ENCODE data around the gene LZTR1.

LZTR1 gene

DNA sequence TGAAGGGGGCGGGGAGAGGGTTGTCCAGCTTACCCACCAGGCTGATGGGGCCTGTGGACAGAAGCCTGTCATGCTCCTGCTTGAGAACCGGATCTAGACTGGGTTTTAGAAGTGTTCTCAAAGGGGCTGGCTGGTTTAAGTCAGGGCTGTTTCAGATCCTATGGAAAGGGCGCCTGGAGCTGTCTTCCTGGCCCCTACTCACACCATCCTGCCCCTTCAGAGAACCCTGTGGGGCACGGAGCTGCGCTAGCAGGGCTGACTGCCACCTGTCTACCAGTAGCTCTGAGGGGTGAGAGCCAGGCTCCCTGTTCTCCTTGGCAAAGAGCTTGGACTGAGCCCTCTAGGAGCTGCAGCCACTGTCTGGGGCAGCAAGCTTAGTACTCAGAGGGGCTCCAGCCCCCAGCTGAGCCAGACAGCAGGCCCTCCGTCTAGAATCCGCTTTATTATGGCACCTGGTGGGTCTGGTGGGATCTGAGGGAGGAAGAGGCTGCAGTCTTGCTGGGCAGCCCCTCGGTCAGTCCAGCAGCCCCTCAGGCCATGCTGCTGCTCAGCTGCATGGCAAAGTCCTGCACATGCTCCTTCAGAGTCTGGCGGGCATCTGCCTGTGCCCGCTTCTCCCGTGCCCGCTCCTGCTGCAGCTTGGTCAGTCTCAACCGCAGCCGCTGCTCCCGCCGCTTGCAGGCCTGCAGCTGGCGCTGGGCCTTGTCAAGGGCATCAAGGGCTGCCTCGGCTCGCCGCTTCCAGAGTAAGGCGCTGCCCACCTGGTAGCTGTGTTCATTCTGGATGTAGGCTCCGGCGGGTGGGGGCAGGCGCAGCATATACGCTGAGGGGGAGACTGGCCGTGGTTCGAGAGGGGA lies 17.5 kb downstream of the LZTR1 start:
- H3K4ac ChIP-seq (ENCODE audit: low read length) = peak overlapping the region; percentile 76
- H3K4me2 ChIP-seq (ENCODE audit: insufficient read depth, low read length, poor library complexity, severe bottlenecking) = no peak overlapping the region
- H2AFZ ChIP-seq (ENCODE audit: low read length) = no peak overlapping the region
- no peak overlapping the region for H2BK120ac ChIP-seq (ENCODE audit: low read depth, low read length)
- H2AK5ac ChIP-seq (ENCODE audit: low read depth, low read length) = no peak overlapping the region
- H3K4me1 ChIP-seq (ENCODE audit: control insufficient read depth in 2 of 2, insufficient read depth in 1 of 2, low read depth in 1 of 2, low read length in 2 of 2) = peaks cover 15 to 21% of the 10 kb centered on the region in 2 donors
- peak overlapping the region; percentile 83 for H3K23ac ChIP-seq (ENCODE audit: low read depth, low read length, poor library complexity)
- H3K9me3 ChIP-seq (replicated peaks in 1 of 2; ENCODE audit: control insufficient read depth in 2 of 2, insufficient read depth in 1 of 2, low read depth in 1 of 2, low read length in 2 of 2) = no peaks in the 10 kb centered on the region
- H3K14ac ChIP-seq (ENCODE audit: low read length) = peak overlapping the region; percentile 21
- no peak overlapping the region for H3K27ac ChIP-seq (replicated peaks; ENCODE audit: low read length)
- no peaks in the 10 kb centered on the region for H3K27me3 ChIP-seq (ENCODE audit: control insufficient read depth in 3 of 3, insufficient read depth in 3 of 3, low read depth in 1 of 3, low read length in 3 of 3)
- peaks cover 15% of the 10 kb centered on the region for H3K79me1 ChIP-seq (ENCODE audit: low read depth, low read length)
- H4K8ac ChIP-seq (ENCODE audit: low read depth, low read length) = peak overlapping the region; percentile 1
- no peak overlapping the region for H4K91ac ChIP-seq (ENCODE audit: low read depth, low read length, poor library complexity)
- no peak overlapping the region for H2BK5ac ChIP-seq (ENCODE audit: low read length)
- DNase-seq (ENCODE audit: low spot score) = no peak
- WGBS, 2 donors (ENCODE audit: extremely low coverage in 2 of 2, insufficient read length in 2 of 2, insufficient replicate concordance in 1 of 2) = no CpG with 5 or more reads among the region's 27 CpGs
- H3K36me3 ChIP-seq (replicated peaks in 1 of 2; ENCODE audit: control insufficient read depth in 2 of 2, insufficient read depth in 2 of 2, low read length in 2 of 2) = peaks cover 47 to 59% of the 10 kb centered on the region in 2 donors
- peak overlapping the region; percentile 17 for H2BK15ac ChIP-seq (ENCODE audit: low read length)
- H2BK12ac ChIP-seq (ENCODE audit: low read length) = no peak overlapping the region
- H3K9ac ChIP-seq (ENCODE audit: low read depth, low read length, poor library complexity) = peak overlapping the region; percentile 83
- H3K4me3 ChIP-seq (ENCODE audit: low read length in 2 of 2) = no peak overlapping the region
- H3K18ac ChIP-seq (ENCODE audit: low read length) = peak overlapping the region; percentile 38

DNA sequence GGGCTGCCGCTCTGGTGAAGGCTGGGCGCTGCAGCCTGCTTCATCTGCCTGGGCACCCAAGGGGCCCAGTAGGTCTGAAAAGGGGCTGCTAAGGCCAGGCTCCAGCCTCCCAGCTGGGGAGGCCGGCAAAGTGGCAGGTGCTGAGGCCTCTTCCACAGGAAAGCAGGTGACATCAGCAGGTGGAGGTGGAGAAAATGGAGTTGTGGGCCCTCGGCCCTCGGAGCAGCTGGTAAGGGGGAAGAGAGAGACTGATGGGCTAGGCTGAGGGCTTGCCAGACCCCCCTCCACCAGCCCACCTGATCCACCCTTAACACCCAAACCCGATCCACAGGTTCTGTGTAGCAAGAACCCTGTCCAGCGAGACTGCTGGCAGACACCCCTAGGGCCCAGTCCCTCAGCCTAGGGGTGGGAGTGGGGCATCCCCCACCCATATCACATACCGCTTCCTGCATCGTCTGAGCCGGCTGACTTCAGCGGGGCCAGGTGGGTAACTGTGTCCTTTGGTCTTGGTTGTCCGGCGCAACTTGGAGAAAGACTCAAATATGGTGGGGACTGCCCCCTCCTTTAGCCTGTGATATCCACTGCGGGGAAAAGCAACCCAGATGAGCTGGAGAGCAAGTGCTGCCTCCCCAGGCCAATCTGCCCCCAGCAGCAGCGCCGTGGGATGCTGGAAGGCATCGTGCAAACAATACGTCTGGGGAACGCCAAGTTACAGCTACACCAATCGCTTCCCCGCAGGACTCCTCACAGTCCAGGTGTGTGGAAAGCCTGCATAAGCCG lies 18.3 kb downstream of the LZTR1 start:
- Histone ChIP-seq H3K9me3 (replicated peaks in 1 of 2; ENCODE audit: control insufficient read depth in 2 of 2, insufficient read depth in 1 of 2, low read depth in 1 of 2, low read length in 2 of 2) (no peaks in the 10 kb centered on the region), H3K18ac (ENCODE audit: low read length) (peak overlapping the region; percentile 41), H2AK5ac (ENCODE audit: low read depth, low read length) (peak overlapping the region; percentile 97), H3K27ac (replicated peaks; ENCODE audit: low read length) (no peak overlapping the region), H3K9ac (ENCODE audit: low read depth, low read length, poor library complexity) (peak overlapping the region; percentile 83), H3K4me3 (ENCODE audit: low read length in 2 of 2) (peak overlapping the region; percentile 71 to 96), H2BK5ac (ENCODE audit: low read length) (no peak overlapping the region), H3K36me3 (replicated peaks in 1 of 2; ENCODE audit: control insufficient read depth in 2 of 2, insufficient read depth in 2 of 2, low read length in 2 of 2) (peaks cover 41 to 56% of the 10 kb centered on the region in 2 donors), H2BK15ac (ENCODE audit: low read length) (peak overlapping the region; percentile 17), H2BK12ac (ENCODE audit: low read length) (no peak overlapping the region), H4K91ac (ENCODE audit: low read depth, low read length, poor library complexity) (no peak overlapping the region), H2BK120ac (ENCODE audit: low read depth, low read length) (no peak overlapping the region), H3K79me1 (ENCODE audit: low read depth, low read length) (peaks cover 15% of the 10 kb centered on the region), H3K14ac (ENCODE audit: low read length) (no peak overlapping the region), H3K4me2 (ENCODE audit: insufficient read depth, low read length, poor library complexity, severe bottlenecking) (peak overlapping the region; percentile 95), H3K23ac (ENCODE audit: low read depth, low read length, poor library complexity) (peak overlapping the region; percentile 83), H4K8ac (ENCODE audit: low read depth, low read length) (no peak overlapping the region), H3K4me1 (ENCODE audit: control insufficient read depth in 2 of 2, insufficient read depth in 1 of 2, low read depth in 1 of 2, low read length in 2 of 2) (peaks cover 15 to 21% of the 10 kb centered on the region in 2 donors), H3K27me3 (ENCODE audit: control insufficient read depth in 3 of 3, insufficient read depth in 3 of 3, low read depth in 1 of 3, low read length in 3 of 3) (no peaks in the 10 kb centered on the region), H2AFZ (ENCODE audit: low read length) (no peak overlapping the region), H3K4ac (ENCODE audit: low read length) (no peak overlapping the region)
- WGBS, 2 donors (ENCODE audit: extremely low coverage in 2 of 2, insufficient read length in 2 of 2, insufficient replicate concordance in 1 of 2) = no CpG with 5 or more reads among the region's 22 CpGs
- DNase-seq (ENCODE audit: low spot score) = no peak

DNA sequence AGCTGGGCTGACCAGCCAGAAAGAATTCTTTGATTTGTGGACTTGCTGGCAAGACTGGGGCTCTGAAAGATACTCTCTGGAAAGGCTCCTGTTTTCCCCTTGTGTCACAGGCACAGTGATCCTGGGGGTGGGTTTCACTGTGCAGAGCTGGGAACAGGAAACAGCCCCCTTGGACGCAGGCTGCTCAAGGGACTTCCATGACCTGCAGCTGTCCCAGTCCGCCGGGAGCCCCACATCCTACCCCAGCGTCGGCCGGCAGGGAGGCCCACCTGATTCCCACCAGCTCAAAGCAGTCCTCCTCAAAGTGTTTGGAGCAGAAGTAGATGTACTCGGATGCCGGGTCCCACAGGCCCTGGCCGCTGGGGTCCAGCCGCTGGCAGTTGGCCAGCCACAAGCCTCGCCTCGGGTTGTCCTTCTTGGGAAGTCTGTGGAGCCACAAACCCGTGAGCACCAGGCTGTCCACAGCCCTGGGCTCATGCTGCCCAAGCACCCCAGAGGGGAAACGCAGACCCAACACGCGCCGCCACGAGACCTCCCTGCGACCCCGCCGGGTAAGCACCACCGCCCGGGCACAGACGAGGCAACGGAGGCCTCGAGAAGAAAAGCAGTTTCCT lies 19.0 kb downstream of the LZTR1 start:
- Histone ChIP-seq H3K4me3 (ENCODE audit: low read length in 2 of 2) (peak overlapping the region; percentile 71 to 96), H3K27ac (replicated peaks; ENCODE audit: low read length) (peak overlapping the region; percentile 94), H2AFZ (ENCODE audit: low read length) (peak overlapping the region; percentile 92), H3K36me3 (replicated peaks in 1 of 2; ENCODE audit: control insufficient read depth in 2 of 2, insufficient read depth in 2 of 2, low read length in 2 of 2) (peaks cover 38 to 50% of the 10 kb centered on the region in 2 donors), H3K4me1 (ENCODE audit: control insufficient read depth in 2 of 2, insufficient read depth in 1 of 2, low read depth in 1 of 2, low read length in 2 of 2) (peaks cover 15 to 21% of the 10 kb centered on the region in 2 donors), H3K4me2 (ENCODE audit: insufficient read depth, low read length, poor library complexity, severe bottlenecking) (peak overlapping the region; percentile 95), H3K9ac (ENCODE audit: low read depth, low read length, poor library complexity) (peak overlapping the region; percentile 94), H3K23ac (ENCODE audit: low read depth, low read length, poor library complexity) (peak overlapping the region; percentile 96), H3K27me3 (ENCODE audit: control insufficient read depth in 3 of 3, insufficient read depth in 3 of 3, low read depth in 1 of 3, low read length in 3 of 3) (no peaks in the 10 kb centered on the region), H3K14ac (ENCODE audit: low read length) (no peak overlapping the region), H4K8ac (ENCODE audit: low read depth, low read length) (peak overlapping the region; percentile 82), H2BK5ac (ENCODE audit: low read length) (peak overlapping the region; percentile 88), H2BK12ac (ENCODE audit: low read length) (peak overlapping the region; percentile 58), H2BK120ac (ENCODE audit: low read depth, low read length) (peak overlapping the region; percentile 98), H2AK5ac (ENCODE audit: low read depth, low read length) (peak overlapping the region; percentile 97), H3K79me1 (ENCODE audit: low read depth, low read length) (peaks cover 15% of the 10 kb centered on the region), H2BK15ac (ENCODE audit: low read length) (peak overlapping the region; percentile 54), H3K18ac (ENCODE audit: low read length) (peak overlapping the region; percentile 99), H3K9me3 (replicated peaks in 1 of 2; ENCODE audit: control insufficient read depth in 2 of 2, insufficient read depth in 1 of 2, low read depth in 1 of 2, low read length in 2 of 2) (no peaks in the 10 kb centered on the region), H3K4ac (ENCODE audit: low read length) (peak overlapping the region; percentile 60), H4K91ac (ENCODE audit: low read depth, low read length, poor library complexity) (peak overlapping the region; percentile 77)
- no peak for DNase-seq (ENCODE audit: low spot score)
- WGBS, 2 donors (ENCODE audit: extremely low coverage in 2 of 2, insufficient read length in 2 of 2, insufficient replicate concordance in 1 of 2) = no CpG with 5 or more reads among the region's 26 CpGs
